Fibroblast of mammary gland (primary cell): ENCODE measurements around the gene SMAD3.

Source experiments
- DNase-seq: peaks from one replicate; pipeline ENCODE4 v3.0.0-alpha.2; 2010; ENCODE audit warnings: low read depth
- H3K4me3 ChIP-seq: 2 replicates; pipeline ENCODE4 v1.5.1; 2011; ENCODE audit warnings: low read depth, mild to moderate bottlenecking, low read length, moderate library complexity; ENCODE audit not compliant: control insufficient read depth
- TF ChIP-seq, protein P1 (sequence below): conservative IDR thresholded peaks from 2 replicates; pipeline ENCODE4 v1.5.1; 2011; ENCODE audit warnings: low read depth, low read length, inconsistent platforms; ENCODE audit not compliant: control insufficient read depth, insufficient read depth

Gene SMAD3

DNA sequence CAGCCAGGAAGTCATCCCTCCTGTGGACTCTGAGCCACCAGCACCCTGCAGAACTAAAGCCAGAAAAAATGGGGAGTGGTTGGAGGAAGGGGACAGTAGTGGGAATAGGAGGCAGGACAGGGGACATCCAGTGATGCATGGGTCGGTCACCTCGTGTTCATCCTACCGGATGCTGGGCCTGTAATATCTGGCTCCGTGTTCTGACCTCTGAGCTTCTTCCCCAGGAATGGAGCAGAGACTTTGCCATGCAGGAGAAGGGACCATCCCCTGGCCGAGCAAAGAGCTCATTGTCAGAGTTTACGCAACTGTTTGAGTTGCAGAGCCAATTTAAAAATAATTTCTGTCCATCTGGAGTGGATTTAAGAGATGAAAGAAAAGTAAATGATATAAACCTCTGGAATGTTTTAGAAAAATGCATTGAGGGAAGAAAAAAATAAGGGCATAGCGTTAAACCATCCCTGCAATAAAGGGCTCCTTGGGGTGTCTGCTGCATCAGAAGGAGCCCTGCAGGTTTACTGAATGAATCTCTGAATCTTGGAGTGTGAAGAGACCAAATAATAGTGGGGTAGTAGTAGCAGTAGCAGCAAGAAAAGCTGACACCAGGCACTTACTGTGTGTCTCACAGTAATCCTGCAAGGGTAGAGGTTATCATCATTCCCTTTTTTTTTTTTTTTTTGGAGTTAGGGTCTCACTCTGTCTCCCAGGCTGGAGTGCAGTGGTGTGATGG lies 118.2 kb downstream of the SMAD3 start:
- H3K4me3 ChIP-seq, result no peak overlapping the region
- DNase-seq, result peak; percentile 92
- TF ChIP-seq, protein P1, sequence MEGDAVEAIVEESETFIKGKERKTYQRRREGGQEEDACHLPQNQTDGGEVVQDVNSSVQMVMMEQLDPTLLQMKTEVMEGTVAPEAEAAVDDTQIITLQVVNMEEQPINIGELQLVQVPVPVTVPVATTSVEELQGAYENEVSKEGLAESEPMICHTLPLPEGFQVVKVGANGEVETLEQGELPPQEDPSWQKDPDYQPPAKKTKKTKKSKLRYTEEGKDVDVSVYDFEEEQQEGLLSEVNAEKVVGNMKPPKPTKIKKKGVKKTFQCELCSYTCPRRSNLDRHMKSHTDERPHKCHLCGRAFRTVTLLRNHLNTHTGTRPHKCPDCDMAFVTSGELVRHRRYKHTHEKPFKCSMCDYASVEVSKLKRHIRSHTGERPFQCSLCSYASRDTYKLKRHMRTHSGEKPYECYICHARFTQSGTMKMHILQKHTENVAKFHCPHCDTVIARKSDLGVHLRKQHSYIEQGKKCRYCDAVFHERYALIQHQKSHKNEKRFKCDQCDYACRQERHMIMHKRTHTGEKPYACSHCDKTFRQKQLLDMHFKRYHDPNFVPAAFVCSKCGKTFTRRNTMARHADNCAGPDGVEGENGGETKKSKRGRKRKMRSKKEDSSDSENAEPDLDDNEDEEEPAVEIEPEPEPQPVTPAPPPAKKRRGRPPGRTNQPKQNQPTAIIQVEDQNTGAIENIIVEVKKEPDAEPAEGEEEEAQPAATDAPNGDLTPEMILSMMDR, result no peak

GRCh38 chr15:67184208-67184925 lies 119.0 kb downstream of the SMAD3 start:
- no peak overlapping the region for H3K4me3 ChIP-seq
- TF ChIP-seq, protein P1, result no peak
- DNase-seq, result no peak

DNA sequence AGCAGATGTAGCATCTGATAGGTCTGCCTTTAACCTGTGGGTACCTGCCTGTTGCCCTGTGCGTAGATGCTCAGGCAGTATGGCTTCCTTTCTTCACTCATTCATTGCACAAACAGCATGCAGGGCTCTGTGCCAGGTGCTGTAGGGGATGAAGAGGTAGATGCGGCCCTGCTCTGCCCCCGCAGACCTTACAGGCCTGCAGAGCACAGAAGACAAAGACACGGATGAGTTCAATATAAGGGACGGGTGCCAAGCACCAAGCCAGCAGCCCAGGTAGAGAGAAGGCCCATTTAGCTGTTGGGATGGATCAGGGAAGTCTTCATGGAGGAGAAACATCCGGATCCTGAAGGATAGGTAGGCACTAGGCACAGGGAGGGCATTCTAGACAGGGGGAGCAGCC lies 119.6 kb downstream of the SMAD3 start:
- H3K4me3 ChIP-seq, result no peak overlapping the region
- TF ChIP-seq, protein P1, result no peak
- DNase-seq, result no peak

GRCh38 chr15:67185621-67186225 lies 120.3 kb downstream of the SMAD3 start:
- TF ChIP-seq, protein P1, result no peak
- DNase-seq, result peak; percentile 78
- no peak overlapping the region for H3K4me3 ChIP-seq

GRCh38 chr15:67186226-67186649 lies 120.8 kb downstream of the SMAD3 start:
- TF ChIP-seq, protein P1, result no peak
- DNase-seq, result peak; percentile 75
- H3K4me3 ChIP-seq, result no peak overlapping the region

GRCh38 chr15:67186688-67187087 lies 121.3 kb downstream of the SMAD3 start:
- TF ChIP-seq, protein P1, result no peak
- H3K4me3 ChIP-seq, result no peak overlapping the region
- no peak for DNase-seq
